PC-3 (cell line): Measurements from ENCODE around the gene KCNC4. TPM values are rescaled to one million over a fixed set of nuclear protein-coding genes. Genes with fewer than 3 reads are reported as not detected.

Experiments used
- ATAC-seq: fragments of 200-7000 bp; cut with Tn5 transposase; 2 replicates; pipeline ENCODE4 v1.9.1; 2020; ENCODE audit warnings: mild to moderate bottlenecking, moderate library complexity
- BruUV-seq: library from RNA; stranded (reverse); fragments of 400-500 nt; replicated peaks from 2 replicates; lab custom pipeline; 2021; lab: Mats Ljungman, UMichigan
- CTCF ChIA-PET: fragments of 300-600 bp; sonication (Branson Sonifier 250); formaldehyde crosslinking; loops from one replicate; lab custom pipeline; 2022; ENCODE audit warnings: antibody characterized with exemption; lab: Charles Lee
- POLR2A ChIA-PET: fragments of 300-600 bp; sonication (Branson Sonifier 250); formaldehyde crosslinking; loops from one replicate; lab custom pipeline; 2022; ENCODE audit warnings: antibody characterized with exemption; ENCODE audit not compliant: unreplicated experiment; lab: Charles Lee
- DNase-seq: peaks from one replicate; pipeline ENCODE4 v3.0.0-alpha.2; 2015
- H2AFZ ChIP-seq: fragments of 300-600 bp; sonication (generic); 2 replicates; pipeline ENCODE4 v1.6.0; 2016; ENCODE audit warnings: antibody characterized with exemption, low read length
- H3F3A ChIP-seq: fragments of 300-600 bp; sonication (generic); one replicate; pipeline ENCODE4 v1.6.0; 2017; ENCODE audit warnings: antibody characterized with exemption, low read length, control low read depth, mild to moderate bottlenecking; ENCODE audit not compliant: unreplicated experiment
- H3K27ac ChIP-seq: fragments of 300-600 bp; sonication (generic); 2 replicates; pipeline ENCODE4 v1.5.1; 2016; ENCODE audit warnings: mild to moderate bottlenecking, low read length
- H3K27me3 ChIP-seq: fragments of 300-600 bp; sonication (generic); 2 replicates; pipeline ENCODE4 v1.6.1; 2016; ENCODE audit warnings: low read length, mixed read lengths
- H3K36me3 ChIP-seq: fragments of 300-600 bp; sonication (generic); 2 replicates; pipeline ENCODE4 v1.6.1; 2016; ENCODE audit warnings: low read depth, mixed run types, low read length, mixed read lengths
- H3K4me1 ChIP-seq: fragments of 300-600 bp; sonication (generic); 2 replicates; pipeline ENCODE4 v1.5.1; 2016; ENCODE audit warnings: low read length; ENCODE audit not compliant: insufficient read depth
- H3K4me2 ChIP-seq: fragments of 300-600 bp; sonication (generic); 2 replicates; pipeline ENCODE4 v1.6.0; 2016; ENCODE audit warnings: low read length
- H3K4me3 ChIP-seq: fragments of 300-600 bp; sonication (generic); 2 replicates; pipeline ENCODE4 v1.5.1; 2016; ENCODE audit warnings: mild to moderate bottlenecking, low read length, mixed read lengths
- H3K79me2 ChIP-seq: fragments of 300-600 bp; sonication (generic); 2 replicates; pipeline ENCODE4 v1.6.1; 2017; ENCODE audit warnings: low read length, mixed read lengths
- H3K9ac ChIP-seq: fragments of 300-600 bp; sonication (generic); 2 replicates; pipeline ENCODE4 v1.6.0; 2016; ENCODE audit warnings: mild to moderate bottlenecking, low read length
- H3K9me2 ChIP-seq: fragments of 300-600 bp; sonication (generic); replicated peaks from 2 replicates; pipeline ENCODE4 v1.6.1; 2016; ENCODE audit warnings: mixed run types, low read length, mixed read lengths
- H3K9me3 ChIP-seq: fragments of 300-600 bp; sonication (generic); 2 replicates; pipeline ENCODE4 v1.6.1; 2016; ENCODE audit warnings: low read length, mixed read lengths
- H4K20me1 ChIP-seq: fragments of 300-600 bp; sonication (generic); 2 replicates; pipeline ENCODE4 v1.6.1; 2016; ENCODE audit warnings: low read length, mixed read lengths
- CTCF ChIP-seq: fragments of 300-600 bp; sonication (generic); conservative IDR thresholded peaks from 2 replicates; pipeline ENCODE4 v1.5.1; 2017; ENCODE audit warnings: antibody characterized with exemption, low read depth, mild to moderate bottlenecking, low read length
- EZH2 ChIP-seq: fragments of 300-600 bp; sonication (generic); IDR thresholded peaks from one replicate; pipeline ENCODE4 v1.6.1; 2017; ENCODE audit warnings: antibody characterized with exemption, mild to moderate bottlenecking, low read length; ENCODE audit not compliant: unreplicated experiment
- EZH2phosphoT487 ChIP-seq: fragments of 300-600 bp; sonication (generic); IDR thresholded peaks from 2 replicates; pipeline ENCODE4 v1.6.1; 2018; ENCODE audit warnings: mild to moderate bottlenecking, antibody characterized with exemption, low read length, borderline replicate concordance
- intact Hi-C: fragments of 100-400 bp; cut with micrococcal nuclease; formaldehyde crosslinking; loops from 2 replicates; pipeline ENCODE4 v1.9.0; 2023
- total RNA-seq: library from RNA; depleted of rRNA; stranded (reverse); fragments of >200 nt; gene quantifications from 2 replicates; pipeline ENCODE4 v1.2.3, GENCODE V29; 2014

KCNC4 gene
- total RNA-seq, 1 experiment from 2014 or later: 1.6 TPM

- intact Hi-C loops: no loop called here
- Histone ChIP-seq H3K9me2 (no peaks in the 10 kb centered on the region), H3K4me2 (no peak overlapping the region), H4K20me1 (no peaks in the 10 kb centered on the region), H3K79me2 (no peaks in the 10 kb centered on the region), H3K36me3 (no peaks in the 10 kb centered on the region), H3K4me3 (no peak overlapping the region), H3K9ac (no peak overlapping the region), H3K9me3 (no peaks in the 10 kb centered on the region), H3K27me3 (no peaks in the 10 kb centered on the region), H2AFZ (no peak overlapping the region), H3K4me1 (no peaks in the 10 kb centered on the region), H3F3A (no peaks in the 10 kb centered on the region), H3K27ac (no peak overlapping the region)
- TF ChIP-seq EZH2phosphoT487: no peak
- no peak for TF ChIP-seq EZH2
- no peak for TF ChIP-seq CTCF
- CTCF ChIA-PET: no interaction called here
- no TSS peak for BruUV-seq
- DNase-seq (no peak), ATAC-seq (no peak)
- POLR2A ChIA-PET: interaction anchor here (0.6 kb wide), 1 partner anchor 284 kb away, joined by 3 read pairs; no protein-coding TSS in a partner anchor
These were observed 14.3 kb downstream of the KCNC4 start for GRCh38 chr1:110224240-110224995.

- no TSS peak for BruUV-seq
- DNase-seq: no peak
- Histone ChIP-seq H3K27ac (no peak overlapping the region), H3K9me2 (no peaks in the 10 kb centered on the region), H2AFZ (no peak overlapping the region), H3K4me3 (no peak overlapping the region), H3K79me2 (no peaks in the 10 kb centered on the region), H3F3A (no peaks in the 10 kb centered on the region), H3K9me3 (no peaks in the 10 kb centered on the region), H3K9ac (no peak overlapping the region), H3K36me3 (no peaks in the 10 kb centered on the region), H3K4me2 (no peak overlapping the region), H4K20me1 (no peaks in the 10 kb centered on the region), H3K4me1 (no peaks in the 10 kb centered on the region), H3K27me3 (no peaks in the 10 kb centered on the region)
- POLR2A ChIA-PET: no interaction called here
- CTCF ChIA-PET: no interaction called here
- intact Hi-C loops: no loop called here
- no peak for TF ChIP-seq EZH2
- no peak for TF ChIP-seq CTCF
- TF ChIP-seq EZH2phosphoT487: no peak
- ATAC-seq: no peak
These were observed 15.1 kb downstream of the KCNC4 start for GRCh38 chr1:110225212-110225611.

- Histone ChIP-seq H3K27ac (no peak overlapping the region), H3K27me3 (no peaks in the 10 kb centered on the region), H3K79me2 (no peaks in the 10 kb centered on the region), H3K4me2 (no peak overlapping the region), H2AFZ (no peak overlapping the region), H3K9ac (no peak overlapping the region), H3K4me3 (no peak overlapping the region), H3K9me3 (no peaks in the 10 kb centered on the region), H3F3A (no peaks in the 10 kb centered on the region), H3K9me2 (no peaks in the 10 kb centered on the region), H3K4me1 (no peaks in the 10 kb centered on the region), H4K20me1 (no peaks in the 10 kb centered on the region), H3K36me3 (no peaks in the 10 kb centered on the region)
- POLR2A ChIA-PET: no interaction called here
- intact Hi-C loops: no loop called here
- no peak for DNase-seq
- CTCF ChIA-PET: no interaction called here
- no peak for TF ChIP-seq EZH2
- no peak for TF ChIP-seq CTCF
- TF ChIP-seq EZH2phosphoT487: no peak
- ATAC-seq: no peak
- no TSS peak for BruUV-seq
These were observed 15.8 kb downstream of the KCNC4 start for GRCh38 chr1:110225756-110226404.
